Measurements from ENCODE around the gene LAMTOR2.

The LAMTOR2 gene

DNA sequence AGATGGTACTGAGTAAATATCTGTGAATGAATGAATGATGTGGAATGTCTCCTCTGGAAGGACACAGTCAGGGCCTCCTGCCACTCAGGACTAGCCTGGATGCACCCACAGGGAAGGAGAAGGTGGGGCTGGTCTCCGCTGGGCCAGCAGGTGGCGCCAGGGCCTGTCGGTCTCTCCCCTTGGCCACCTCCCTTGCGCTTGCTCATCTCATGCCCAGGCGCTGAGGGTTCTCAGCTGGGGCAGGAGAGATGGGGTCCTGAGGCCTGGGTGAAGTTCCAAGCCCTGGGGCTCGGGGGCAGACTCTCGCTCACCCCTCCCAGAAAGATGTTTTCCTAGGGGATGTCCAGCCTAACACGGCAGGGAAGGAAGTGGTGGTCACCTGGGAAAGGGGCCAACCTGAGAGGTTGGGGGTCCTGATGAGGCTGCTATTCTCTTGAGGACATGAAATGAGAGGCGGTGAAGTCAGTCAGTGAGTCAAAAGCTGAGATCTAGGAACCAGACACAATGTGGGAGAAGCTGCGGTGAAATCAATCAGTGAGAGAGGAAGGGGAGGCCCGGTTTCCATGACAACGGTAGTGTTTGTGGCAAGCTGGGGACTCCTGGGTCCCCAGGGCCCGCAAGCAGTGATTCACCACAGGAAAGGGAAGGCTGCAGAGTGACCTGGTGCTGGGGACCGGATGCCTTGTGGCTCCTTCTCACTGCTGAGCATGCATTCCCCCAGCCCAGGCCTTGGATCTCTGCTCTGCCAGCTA lies 42.2 kb downstream of the LAMTOR2 start:
- intact Hi-C loops (cut with DNase I; ENCODE audit: low total_unique reads), result loop anchor here (2.0 kb wide), 1 partner anchor 34 kb away; no protein-coding TSS in a partner anchor

DNA sequence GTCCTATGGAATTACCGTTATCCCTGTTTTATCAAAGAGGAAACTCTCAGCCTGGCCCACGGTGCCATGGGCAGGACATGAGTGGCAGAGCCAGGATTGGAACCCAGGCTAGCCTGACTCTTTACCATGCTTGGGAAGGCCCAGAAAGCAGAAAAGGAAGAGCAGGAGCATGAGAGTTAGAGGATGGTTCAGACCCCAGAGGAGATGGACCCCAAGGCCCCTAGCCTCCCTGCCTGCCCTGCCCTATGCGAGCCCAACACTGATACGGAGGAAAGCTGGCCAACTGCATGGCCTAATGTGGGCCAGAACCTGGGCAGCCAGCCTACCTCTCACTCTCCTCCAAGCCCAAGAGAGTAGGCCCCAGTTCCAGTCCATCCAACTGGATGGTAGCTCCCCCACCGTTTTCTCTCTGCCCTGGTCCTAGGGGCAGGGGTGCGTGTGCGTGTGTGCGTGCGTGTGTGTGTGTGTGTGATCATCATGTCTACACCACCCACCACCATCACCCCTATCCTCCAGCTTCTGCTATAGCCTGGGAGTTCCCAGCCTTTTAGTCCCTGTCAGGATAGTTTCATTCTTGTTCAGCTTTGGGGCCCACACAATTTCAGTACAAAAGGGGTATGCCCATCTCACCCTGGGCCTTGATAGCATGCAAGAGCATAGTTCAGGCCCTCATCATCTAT lies 43.1 kb downstream of the LAMTOR2 start:
- no peak for TF ChIP-seq CTCF (IDR thresholded peaks at IDR 0.05)
- H3K4me1 ChIP-seq, result peaks cover 5 to 43% (median 29%) of the 10 kb centered on the region in 4 donors
- no peaks in the 10 kb centered on the region for H3K27me3 ChIP-seq
- intact Hi-C loops (cut with DNase I; ENCODE audit: low total_unique reads), result loop anchor here (2.0 kb wide), 1 partner anchor 33 kb away; no protein-coding TSS in a partner anchor
- no peak overlapping the region for H3K4me3 ChIP-seq
- no peaks in the 10 kb centered on the region for H3K9me3 ChIP-seq
- no peaks in the 10 kb centered on the region for H3K36me3 ChIP-seq
- DNase-seq, result no peak
- peak overlapping the region; percentile 81 to 86 for H3K27ac ChIP-seq

More for the DNA sequence above, 42.2 kb downstream of the LAMTOR2 start:
- DNase-seq, result peak; percentile 91 to 96
- Histone ChIP-seq H3K36me3 (no peaks in the 10 kb centered on the region), H3K4me3 (no peak overlapping the region), H3K4me1 (peaks cover 5 to 34% (median 21%) of the 10 kb centered on the region in 4 donors), H3K27me3 (no peaks in the 10 kb centered on the region), H3K9me3 (no peaks in the 10 kb centered on the region), H3K27ac (peak overlapping the region; percentile 81 to 86)
- peak; percentile 94 to 99 for TF ChIP-seq CTCF (IDR thresholded peaks at IDR 0.05)

GRCh38 chr1:156098784-156099183 lies 44.2 kb downstream of the LAMTOR2 start:
- peak overlapping the region in 1 of 2 donors; percentile 86 for H3K27ac ChIP-seq
- H3K27me3 ChIP-seq, result no peaks in the 10 kb centered on the region
- no peak overlapping the region for H3K4me3 ChIP-seq
- no peaks in the 10 kb centered on the region for H3K36me3 ChIP-seq
- peaks cover 5 to 54% (median 41%) of the 10 kb centered on the region in 4 donors for H3K4me1 ChIP-seq
- no peaks in the 10 kb centered on the region for H3K9me3 ChIP-seq
- DNase-seq, result no peak
- intact Hi-C loops (cut with DNase I; ENCODE audit: low total_unique reads), result no loop called here
- no peak for TF ChIP-seq CTCF (IDR thresholded peaks at IDR 0.05)

DNA sequence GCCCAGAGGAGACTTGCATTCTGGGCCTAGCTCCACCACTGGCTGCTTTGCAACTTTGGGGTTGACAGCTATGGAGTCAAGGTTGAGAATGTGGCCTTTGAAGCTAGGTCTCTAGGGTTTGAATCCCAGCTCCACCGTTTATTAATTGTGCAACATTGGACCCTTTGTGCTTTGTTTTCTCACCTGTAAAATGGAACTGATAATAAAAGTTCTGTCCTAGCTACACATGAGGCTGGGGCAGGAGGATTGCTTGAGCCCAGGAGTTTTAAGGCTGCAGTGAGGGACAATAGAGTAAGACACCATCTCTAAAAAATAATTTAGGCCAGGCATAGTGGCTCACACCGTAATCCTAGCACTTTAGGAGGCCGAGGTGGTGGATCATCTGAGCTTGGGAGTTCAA lies 44.7 kb downstream of the LAMTOR2 start:
- Histone ChIP-seq H3K27ac (peak overlapping the region in 1 of 2 donors; percentile 86), H3K4me1 (peaks cover 5 to 59% (median 46%) of the 10 kb centered on the region in 4 donors), H3K9me3 (no peaks in the 10 kb centered on the region), H3K4me3 (no peak overlapping the region), H3K27me3 (no peaks in the 10 kb centered on the region), H3K36me3 (no peaks in the 10 kb centered on the region)
- no peak for DNase-seq
- TF ChIP-seq CTCF (IDR thresholded peaks at IDR 0.05), result no peak
- intact Hi-C loops (cut with DNase I; ENCODE audit: low total_unique reads), result no loop called here

DNA sequence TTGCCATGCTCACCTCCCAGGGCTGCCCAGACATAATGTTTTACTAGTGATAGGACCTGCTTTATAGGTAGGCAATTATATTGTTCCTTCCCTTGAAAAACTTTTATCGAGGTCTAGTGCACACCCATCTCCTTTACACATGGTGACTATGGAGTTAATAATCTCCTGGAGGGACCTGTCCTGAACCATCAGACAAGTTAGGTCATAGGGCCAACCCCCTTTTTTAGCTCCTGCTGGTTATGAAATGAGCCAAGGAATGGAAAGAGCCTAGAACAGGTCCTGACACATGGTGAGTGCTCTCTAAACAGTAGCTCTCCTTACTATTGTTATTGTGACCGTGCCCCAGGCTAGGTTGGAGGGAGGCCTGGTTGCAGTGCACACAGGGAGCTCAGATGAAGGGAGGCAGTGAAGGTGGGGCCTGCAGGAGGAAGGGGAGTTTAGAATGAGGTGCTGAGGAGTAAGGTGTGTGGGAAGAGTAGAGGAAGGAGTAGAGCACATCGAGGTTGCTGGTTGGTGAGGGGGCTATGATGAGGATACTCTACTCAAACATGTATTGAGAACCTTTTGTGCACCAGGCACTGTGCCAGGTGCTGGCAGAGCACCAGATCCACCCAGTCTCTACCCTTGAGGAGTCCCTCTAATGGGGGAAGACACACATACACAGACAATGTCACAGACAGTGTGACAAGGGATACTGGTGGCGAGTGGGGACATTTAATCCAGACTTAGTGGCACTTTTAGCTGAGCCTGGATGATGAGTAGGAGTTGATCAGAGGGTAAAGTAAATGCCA lies 45.8 kb downstream of the LAMTOR2 start:
- no peak for TF ChIP-seq CTCF (IDR thresholded peaks at IDR 0.05)
- H3K4me3 ChIP-seq, result no peak overlapping the region
- peaks cover 7 to 70% (median 57%) of the 10 kb centered on the region in 4 donors for H3K4me1 ChIP-seq
- no peaks in the 10 kb centered on the region for H3K9me3 ChIP-seq
- H3K27ac ChIP-seq, result peak overlapping the region; percentile 94 to 97
- no peak for DNase-seq
- H3K36me3 ChIP-seq, result no peaks in the 10 kb centered on the region
- intact Hi-C loops (cut with DNase I; ENCODE audit: low total_unique reads), result no loop called here
- no peaks in the 10 kb centered on the region for H3K27me3 ChIP-seq
